ENCODE results near the gene UCP2.

DNA sequence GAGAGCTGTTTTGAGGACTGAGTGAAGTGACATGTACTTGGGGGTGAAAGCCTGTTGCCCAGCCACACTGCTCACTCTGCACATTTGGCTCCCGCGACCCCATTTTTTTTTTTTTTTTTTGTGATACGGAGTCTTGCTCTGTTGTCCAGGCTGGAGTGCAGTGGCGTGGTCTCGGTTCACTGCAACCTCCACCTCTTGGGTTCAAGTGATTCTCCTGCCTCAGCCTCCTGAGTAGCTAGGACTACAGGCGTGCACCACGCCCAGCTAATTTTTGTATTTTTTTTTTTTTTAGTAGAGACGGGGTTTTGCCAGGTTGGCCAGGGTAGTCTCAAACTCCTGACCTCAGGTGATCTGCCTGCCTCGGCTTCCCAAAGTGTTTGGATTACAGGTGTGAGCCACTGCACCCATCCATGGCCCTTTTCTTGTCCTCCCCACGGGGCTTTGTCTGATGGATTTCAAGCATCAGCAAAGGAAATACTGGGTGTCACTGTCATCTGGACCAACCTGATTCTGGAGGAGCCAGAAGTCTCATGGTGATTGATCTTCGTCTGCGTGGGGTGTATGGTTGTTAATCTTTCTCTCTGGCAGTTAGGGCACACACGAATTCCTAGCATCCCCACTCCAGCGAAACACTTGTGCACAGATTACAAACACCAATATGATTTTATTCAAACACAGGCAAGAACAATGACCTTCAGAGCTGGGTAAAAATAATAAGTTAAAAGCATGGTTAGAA lies 29.6 kb upstream of the UCP2 start:
- TF ChIP-seq, protein P1, sequence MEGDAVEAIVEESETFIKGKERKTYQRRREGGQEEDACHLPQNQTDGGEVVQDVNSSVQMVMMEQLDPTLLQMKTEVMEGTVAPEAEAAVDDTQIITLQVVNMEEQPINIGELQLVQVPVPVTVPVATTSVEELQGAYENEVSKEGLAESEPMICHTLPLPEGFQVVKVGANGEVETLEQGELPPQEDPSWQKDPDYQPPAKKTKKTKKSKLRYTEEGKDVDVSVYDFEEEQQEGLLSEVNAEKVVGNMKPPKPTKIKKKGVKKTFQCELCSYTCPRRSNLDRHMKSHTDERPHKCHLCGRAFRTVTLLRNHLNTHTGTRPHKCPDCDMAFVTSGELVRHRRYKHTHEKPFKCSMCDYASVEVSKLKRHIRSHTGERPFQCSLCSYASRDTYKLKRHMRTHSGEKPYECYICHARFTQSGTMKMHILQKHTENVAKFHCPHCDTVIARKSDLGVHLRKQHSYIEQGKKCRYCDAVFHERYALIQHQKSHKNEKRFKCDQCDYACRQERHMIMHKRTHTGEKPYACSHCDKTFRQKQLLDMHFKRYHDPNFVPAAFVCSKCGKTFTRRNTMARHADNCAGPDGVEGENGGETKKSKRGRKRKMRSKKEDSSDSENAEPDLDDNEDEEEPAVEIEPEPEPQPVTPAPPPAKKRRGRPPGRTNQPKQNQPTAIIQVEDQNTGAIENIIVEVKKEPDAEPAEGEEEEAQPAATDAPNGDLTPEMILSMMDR (IDR thresholded peaks at IDR 0.05): no peak
- no peak for TF ChIP-seq POLR2AphosphoS5 (IDR thresholded peaks at IDR 0.05)
